Measurements from ENCODE around the gene MAP3K19.

- TF ChIP-seq, protein P1, sequence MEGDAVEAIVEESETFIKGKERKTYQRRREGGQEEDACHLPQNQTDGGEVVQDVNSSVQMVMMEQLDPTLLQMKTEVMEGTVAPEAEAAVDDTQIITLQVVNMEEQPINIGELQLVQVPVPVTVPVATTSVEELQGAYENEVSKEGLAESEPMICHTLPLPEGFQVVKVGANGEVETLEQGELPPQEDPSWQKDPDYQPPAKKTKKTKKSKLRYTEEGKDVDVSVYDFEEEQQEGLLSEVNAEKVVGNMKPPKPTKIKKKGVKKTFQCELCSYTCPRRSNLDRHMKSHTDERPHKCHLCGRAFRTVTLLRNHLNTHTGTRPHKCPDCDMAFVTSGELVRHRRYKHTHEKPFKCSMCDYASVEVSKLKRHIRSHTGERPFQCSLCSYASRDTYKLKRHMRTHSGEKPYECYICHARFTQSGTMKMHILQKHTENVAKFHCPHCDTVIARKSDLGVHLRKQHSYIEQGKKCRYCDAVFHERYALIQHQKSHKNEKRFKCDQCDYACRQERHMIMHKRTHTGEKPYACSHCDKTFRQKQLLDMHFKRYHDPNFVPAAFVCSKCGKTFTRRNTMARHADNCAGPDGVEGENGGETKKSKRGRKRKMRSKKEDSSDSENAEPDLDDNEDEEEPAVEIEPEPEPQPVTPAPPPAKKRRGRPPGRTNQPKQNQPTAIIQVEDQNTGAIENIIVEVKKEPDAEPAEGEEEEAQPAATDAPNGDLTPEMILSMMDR (IDR thresholded peaks at IDR 0.05): no peak
- no peak for TF ChIP-seq EP300 (IDR thresholded peaks at IDR 0.05)
- no peak for TF ChIP-seq POLR2A (IDR thresholded peaks at IDR 0.05)
These were observed 24.0 kb downstream of the MAP3K19 start for GRCh38 chr2:135022952-135023880.
